ENCODE data around the gene CDK10.

CDK10 gene, protein sequence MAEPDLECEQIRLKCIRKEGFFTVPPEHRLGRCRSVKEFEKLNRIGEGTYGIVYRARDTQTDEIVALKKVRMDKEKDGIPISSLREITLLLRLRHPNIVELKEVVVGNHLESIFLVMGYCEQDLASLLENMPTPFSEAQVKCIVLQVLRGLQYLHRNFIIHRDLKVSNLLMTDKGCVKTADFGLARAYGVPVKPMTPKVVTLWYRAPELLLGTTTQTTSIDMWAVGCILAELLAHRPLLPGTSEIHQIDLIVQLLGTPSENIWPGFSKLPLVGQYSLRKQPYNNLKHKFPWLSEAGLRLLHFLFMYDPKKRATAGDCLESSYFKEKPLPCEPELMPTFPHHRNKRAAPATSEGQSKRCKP

GRCh38 chr16:89686520-89687091 lies at the start of gene CDK10:
TSS of gene CDK10 (plus strand) at chr16:89686689. CDS start at chr16:89686711, 22 bp downstream.
- DNase-seq (ENCODE audit: extremely low read depth, low read depth): peak; percentile 71
- peak within 1 kb of the TSS; percentile 87 for H3K4me3 ChIP-seq (replicated peaks; ENCODE audit: low read depth, low read length)
- TF ChIP-seq CTCF (IDR thresholded peaks at IDR 0.05; ENCODE audit: low read depth, low read length, missing control alignments): no peak

GRCh38 chr16:89637379-89637778 lies 49.1 kb upstream of the CDK10 start:
- TF ChIP-seq CTCF (IDR thresholded peaks at IDR 0.05; ENCODE audit: low read depth, low read length, missing control alignments): no peak
- H3K4me3 ChIP-seq (replicated peaks; ENCODE audit: low read depth, low read length): no peak overlapping the region

GRCh38 chr16:89638455-89638854 lies 48.0 kb upstream of the CDK10 start:
- DNase-seq (ENCODE audit: extremely low read depth, low read depth): no peak
- no peak for TF ChIP-seq CTCF (IDR thresholded peaks at IDR 0.05; ENCODE audit: low read depth, low read length, missing control alignments)
- H3K4me3 ChIP-seq (replicated peaks; ENCODE audit: low read depth, low read length): no peak overlapping the region

More at GRCh38 chr16:89637379-89637778, 49.1 kb upstream of the CDK10 start:
- no peak for DNase-seq (ENCODE audit: extremely low read depth, low read depth)

DNA sequence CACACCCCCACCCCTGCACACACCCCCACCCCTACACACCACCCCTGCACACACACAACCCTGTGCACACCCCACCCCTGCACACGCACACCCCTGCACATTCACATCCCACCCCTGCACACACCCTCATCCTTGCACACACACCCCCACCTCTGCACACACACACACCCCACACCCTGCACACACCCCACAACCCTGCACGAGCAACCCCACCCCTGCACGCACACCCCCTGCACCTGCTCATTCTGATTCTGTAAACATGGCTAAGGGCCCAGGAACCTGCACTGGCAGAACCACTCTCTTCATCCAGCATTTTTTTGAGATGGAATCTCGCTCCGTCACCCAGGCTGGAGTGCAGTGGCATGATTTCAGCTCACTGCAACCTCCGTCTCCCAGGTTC lies 47.1 kb upstream of the CDK10 start:
- no peak for TF ChIP-seq CTCF (IDR thresholded peaks at IDR 0.05; ENCODE audit: low read depth, low read length, missing control alignments)
- DNase-seq (ENCODE audit: extremely low read depth, low read depth): no peak
- no peak overlapping the region for H3K4me3 ChIP-seq (replicated peaks; ENCODE audit: low read depth, low read length)

DNA sequence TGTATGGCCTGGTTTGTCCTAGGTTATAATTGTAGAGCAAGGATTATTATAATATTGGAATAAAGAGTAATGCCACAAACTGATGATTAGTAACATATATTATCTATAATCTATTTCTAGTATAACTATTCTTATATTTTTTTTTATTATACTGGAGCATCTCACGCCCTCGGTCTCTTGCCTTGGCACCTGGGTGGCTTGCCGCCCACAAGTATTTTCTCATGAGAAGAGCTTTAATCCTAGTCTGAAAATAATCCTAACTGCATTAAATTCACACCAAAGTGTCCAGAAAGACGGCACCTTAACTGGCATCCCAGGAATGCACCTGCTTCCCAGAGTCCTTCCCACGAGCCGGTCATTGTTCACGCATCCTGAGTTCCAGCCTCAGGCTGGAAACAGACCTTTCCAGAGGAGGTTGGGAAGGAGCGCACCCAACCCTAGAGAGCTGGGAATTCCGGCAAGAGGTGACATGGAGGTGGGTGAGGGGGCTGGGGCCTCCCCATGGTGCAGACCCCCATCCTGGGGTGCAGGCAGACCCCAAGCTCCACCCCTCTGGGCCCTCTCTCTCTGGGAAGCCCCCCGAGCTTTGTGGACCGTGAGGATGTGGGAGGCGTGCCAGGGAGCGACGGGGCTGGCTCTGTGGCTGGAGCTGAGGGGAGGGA lies 44.9 kb upstream of the CDK10 start:
- DNase-seq (ENCODE audit: extremely low read depth, low read depth): no peak
- no peak overlapping the region for H3K4me3 ChIP-seq (replicated peaks; ENCODE audit: low read depth, low read length)
- TF ChIP-seq CTCF (IDR thresholded peaks at IDR 0.05; ENCODE audit: low read depth, low read length, missing control alignments): no peak

GRCh38 chr16:89642574-89642973 lies 43.9 kb upstream of the CDK10 start:
- H3K4me3 ChIP-seq (replicated peaks; ENCODE audit: low read depth, low read length): no peak overlapping the region
- no peak for DNase-seq (ENCODE audit: extremely low read depth, low read depth)
- no peak for TF ChIP-seq CTCF (IDR thresholded peaks at IDR 0.05; ENCODE audit: low read depth, low read length, missing control alignments)
